Right atrium auricular region (tissue), 2 donors: ENCODE data around the gene MLLT3. TPM values are rescaled to one million over a fixed set of nuclear protein-coding genes. Genes with fewer than 3 reads are reported as not detected.

Source experiments
- DNase-seq: peaks from one replicate; pipeline ENCODE4 v3.0.0-alpha.2; 2019; ENCODE audit warnings: low spot score
- H3K27ac ChIP-seq, 2 donors: fragments of 200-600 bp; sonication (generic); 1 replicate in 1 of 2; 2 replicates in 1 of 2; pipeline ENCODE4 v1.5.1; 2016 to 2019
- H3K27me3 ChIP-seq, 2 donors: fragments of 200-600 bp; sonication (generic); one replicate each; pipeline versions ENCODE4 v1.5.1 to v1.6.0; 2017 to 2019
- H3K36me3 ChIP-seq: fragments of 200-600 bp; sonication (generic); one replicate; pipeline ENCODE4 v1.5.1; 2016
- H3K4me1 ChIP-seq, 2 donors: fragments of 200-600 bp; sonication (generic); one replicate each; pipeline versions ENCODE4 v1.5.1 to v1.6.0; 2017 to 2019
- H3K4me3 ChIP-seq, 2 donors: fragments of 200-600 bp; sonication (generic); 1 replicate in 1 of 2; 2 replicates in 1 of 2; pipeline ENCODE4 v1.5.1; 2017 to 2019; ENCODE audit warnings: mild to moderate bottlenecking in 1 of 2, moderate library complexity in 1 of 2
- H3K9me3 ChIP-seq, 2 donors: fragments of 200-600 bp; sonication (generic); one replicate each; pipeline ENCODE4 v1.5.1; 2019
- CTCF ChIP-seq, 2 donors: fragments of 200-600 bp; sonication (generic); IDR thresholded peaks; one replicate each; pipeline ENCODE4 v1.5.1; 2019; ENCODE audit warnings: antibody characterized with exemption in 2 of 2
- total RNA-seq, 2 donors: library from RNA; depleted of rRNA; stranded (reverse); fragments of >200 nt; gene quantifications; one replicate each; pipeline ENCODE4 v1.1.0, GENCODE V29; 2016

The MLLT3 gene
- total RNA-seq, 2 donors from 2014 or later, result 5.3 to 7.6 TPM

- no peaks in the 10 kb centered on the region for H3K9me3 ChIP-seq
- peak overlapping the region; percentile 95 to 96 for H3K4me3 ChIP-seq
- peak; percentile 30 to 81 for TF ChIP-seq CTCF (IDR thresholded peaks at IDR 0.05)
- DNase-seq, result peak; percentile 73
- H3K27me3 ChIP-seq, result no peaks in the 10 kb centered on the region
- peak overlapping the region; percentile 92 to 95 for H3K27ac ChIP-seq
- H3K36me3 ChIP-seq, result no peaks in the 10 kb centered on the region
- H3K4me1 ChIP-seq, result peaks cover 0 to 18% of the 10 kb centered on the region in 2 donors
These were observed 2.1 kb upstream of the MLLT3 start for GRCh38 chr9:20624201-20625002.

GRCh38 chr9:20623748-20624124 is 1.4 kb upstream of the MLLT3 start:
- peak overlapping the region; percentile 95 to 96 for H3K4me3 ChIP-seq
- no peaks in the 10 kb centered on the region for H3K9me3 ChIP-seq
- no peaks in the 10 kb centered on the region for H3K36me3 ChIP-seq
- H3K4me1 ChIP-seq, result peaks cover 0 to 24% of the 10 kb centered on the region in 2 donors
- TF ChIP-seq CTCF (IDR thresholded peaks at IDR 0.05), result no peak
- DNase-seq, result no peak
- H3K27me3 ChIP-seq, result no peaks in the 10 kb centered on the region
- H3K27ac ChIP-seq, result peak overlapping the region; percentile 92 to 95

GRCh38 chr9:20623021-20623747 is 885 bp upstream of the MLLT3 start:
- peak; percentile 59 for DNase-seq
- Histone ChIP-seq H3K4me3 (peak overlapping the region; percentile 95 to 96), H3K27ac (peak overlapping the region; percentile 92 to 95), H3K4me1 (peaks cover 0 to 29% of the 10 kb centered on the region in 2 donors), H3K36me3 (no peaks in the 10 kb centered on the region), H3K9me3 (no peaks in the 10 kb centered on the region), H3K27me3 (no peaks in the 10 kb centered on the region)
- TF ChIP-seq CTCF (IDR thresholded peaks at IDR 0.05), result no peak

- H3K27me3 ChIP-seq, result no peaks in the 10 kb centered on the region
- peak overlapping the region; percentile 92 to 95 for H3K27ac ChIP-seq
- peak; percentile 78 for DNase-seq
- TF ChIP-seq CTCF (IDR thresholded peaks at IDR 0.05), result no peak
- peaks cover 0 to 32% of the 10 kb centered on the region in 2 donors for H3K4me1 ChIP-seq
- peak overlapping the region; percentile 95 to 96 for H3K4me3 ChIP-seq
- H3K9me3 ChIP-seq, result no peaks in the 10 kb centered on the region
- no peaks in the 10 kb centered on the region for H3K36me3 ChIP-seq
These were observed 599 bp downstream of the MLLT3 start for GRCh38 chr9:20621471-20622329.

GRCh38 chr9:20620650-20621470 is 1.4 kb downstream of the MLLT3 start:
- DNase-seq, result peak; percentile 64
- Histone ChIP-seq H3K4me1 (peaks cover 0 to 32% of the 10 kb centered on the region in 2 donors), H3K4me3 (peak overlapping the region; percentile 95 to 96), H3K36me3 (no peaks in the 10 kb centered on the region), H3K27me3 (no peaks in the 10 kb centered on the region), H3K27ac (peak overlapping the region; percentile 92 to 95), H3K9me3 (no peaks in the 10 kb centered on the region)
- TF ChIP-seq CTCF (IDR thresholded peaks at IDR 0.05), result no peak
